Effector CD4-positive, alpha-beta T cell (primary cell): ENCODE measurements around the gene RAB31.
"Not testable (repeated sequence)": the region's sequence is repeated elsewhere in the genome, so short reads cannot be mapped to it uniquely, and the experiment has no call there.

Source experiments
- DNase-seq: peaks from one replicate; pipeline ENCODE4 v3.0.0-alpha.2; 2020

The RAB31 gene

GRCh38 chr18:9898792-9899549 is 190.9 kb downstream of the RAB31 start:
- no peak for DNase-seq

- not testable (repeated sequence) for DNase-seq
These were observed 191.4 kb downstream of the RAB31 start for GRCh38 chr18:9899550-9899930.

GRCh38 chr18:9900699-9901098 is 192.6 kb downstream of the RAB31 start:
- no peak for DNase-seq

DNA sequence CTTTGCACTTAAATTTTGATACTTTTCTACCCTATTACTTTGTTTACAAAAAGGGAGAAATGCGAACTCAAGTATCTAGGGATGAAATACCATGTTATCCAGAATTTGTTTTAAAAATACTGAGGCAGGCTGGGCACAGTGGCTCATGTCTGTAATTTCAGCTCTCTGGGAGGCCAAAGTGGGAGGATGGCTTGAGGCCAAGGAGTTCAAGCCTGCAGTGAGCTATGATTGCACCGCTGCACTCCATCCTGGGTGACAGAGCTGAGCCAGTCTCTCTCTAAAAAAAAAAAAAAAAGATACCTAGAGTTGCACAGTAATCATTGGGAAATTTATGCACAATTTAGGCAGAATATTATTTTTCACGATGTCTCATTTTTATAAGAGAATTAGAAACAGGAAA is 193.3 kb downstream of the RAB31 start:
- no peak for DNase-seq

GRCh38 chr18:9902264-9902663 is 194.2 kb downstream of the RAB31 start:
- DNase-seq: not testable (repeated sequence)

- DNase-seq: no peak
These were observed 194.7 kb downstream of the RAB31 start for GRCh38 chr18:9902832-9903231.

DNA sequence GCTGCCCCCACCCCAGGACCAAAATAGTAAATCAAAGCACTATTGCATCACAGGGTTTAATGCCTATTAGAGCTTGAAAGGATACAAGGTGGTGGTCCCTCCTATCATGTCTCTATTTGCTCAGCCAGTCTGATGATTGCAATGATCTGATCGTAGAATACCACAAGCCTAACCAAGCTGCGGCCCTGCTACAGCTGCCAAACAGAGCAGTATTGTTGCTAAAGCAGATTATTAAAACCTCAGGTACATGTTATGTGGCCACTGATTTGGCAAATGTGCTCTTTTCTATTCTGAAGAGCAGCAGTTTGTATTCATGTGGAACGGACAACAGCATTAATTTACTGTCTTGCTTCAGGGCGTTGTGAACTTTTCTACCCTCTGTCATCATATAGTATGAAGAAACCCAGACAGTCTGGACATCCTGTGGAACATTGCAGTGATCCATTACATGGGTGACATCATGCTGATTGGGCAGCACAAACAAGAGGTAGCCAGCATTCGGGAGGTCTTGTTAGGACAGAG is 197.4 kb downstream of the RAB31 start:
- no peak for DNase-seq

GRCh38 chr18:9906481-9906880 is 198.4 kb downstream of the RAB31 start:
- no peak for DNase-seq

- DNase-seq: no peak
These were observed 199.8 kb downstream of the RAB31 start for GRCh38 chr18:9907867-9908266.

- DNase-seq: no peak
These were observed 202.0 kb downstream of the RAB31 start for GRCh38 chr18:9910071-9910470.

- DNase-seq: no peak
These were observed 202.6 kb downstream of the RAB31 start for GRCh38 chr18:9910661-9911060.

GRCh38 chr18:9911226-9911625 is 203.1 kb downstream of the RAB31 start:
- no peak for DNase-seq
